HUES6 (cell line): ENCODE data around the gene RAP1GAP.

ENCODE experiments used
- H3K27ac ChIP-seq: 2 replicates; pipeline ENCODE4 v1.7.0; 2013; ENCODE audit warnings: low read depth, mild to moderate bottlenecking, low read length, inconsistent platforms
- H3K27me3 ChIP-seq: 2 replicates; pipeline ENCODE4 v1.6.1; 2013; ENCODE audit warnings: low read length; ENCODE audit not compliant: control insufficient read depth, insufficient read depth
- H3K36me3 ChIP-seq: 2 replicates; pipeline ENCODE4 v1.6.1; 2013; ENCODE audit warnings: low read length; ENCODE audit not compliant: control insufficient read depth, insufficient read depth
- H3K4me1 ChIP-seq: 2 replicates; pipeline ENCODE4 v1.6.1; 2013; ENCODE audit warnings: low read length; ENCODE audit not compliant: control insufficient read depth, insufficient read depth
- H3K4me3 ChIP-seq: 2 replicates; pipeline ENCODE4 v1.5.1; 2013; ENCODE audit warnings: low read depth, low read length
- H3K9ac ChIP-seq: one replicate; pipeline ENCODE4 v1.6.1; 2013; ENCODE audit warnings: mild to moderate bottlenecking, low read length
- H3K9me3 ChIP-seq: 2 replicates; pipeline ENCODE4 v1.6.1; 2013; ENCODE audit warnings: low read depth, low read length; ENCODE audit not compliant: control insufficient read depth, insufficient read depth

RAP1GAP gene

DNA sequence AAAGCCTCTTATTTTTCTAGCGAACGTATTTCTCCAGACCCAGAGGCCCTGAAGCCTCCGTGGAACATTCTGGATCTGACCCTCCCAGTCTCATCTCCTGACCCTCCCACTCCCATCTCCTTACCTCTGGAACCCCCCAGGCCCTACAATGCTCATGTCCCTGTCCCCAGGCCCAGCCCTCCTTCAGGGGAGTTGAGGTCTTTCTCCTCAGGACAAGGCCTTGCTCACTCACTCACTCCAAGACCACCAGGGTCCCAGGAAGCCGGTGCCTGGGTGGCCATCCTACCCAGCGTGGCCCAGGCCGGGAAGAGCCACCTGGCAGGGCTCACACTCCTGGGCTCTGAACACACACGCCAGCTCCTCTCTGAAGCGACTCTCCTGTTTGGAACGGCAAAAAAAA, 91.2 kb downstream of the RAP1GAP start:
- Histone ChIP-seq H3K9me3 (no peaks in the 10 kb centered on the region), H3K4me1 (peaks cover 21% of the 10 kb centered on the region), H3K36me3 (no peaks in the 10 kb centered on the region), H3K27ac (no peak overlapping the region), H3K9ac (no peak overlapping the region), H3K27me3 (no peaks in the 10 kb centered on the region), H3K4me3 (no peak overlapping the region)

DNA sequence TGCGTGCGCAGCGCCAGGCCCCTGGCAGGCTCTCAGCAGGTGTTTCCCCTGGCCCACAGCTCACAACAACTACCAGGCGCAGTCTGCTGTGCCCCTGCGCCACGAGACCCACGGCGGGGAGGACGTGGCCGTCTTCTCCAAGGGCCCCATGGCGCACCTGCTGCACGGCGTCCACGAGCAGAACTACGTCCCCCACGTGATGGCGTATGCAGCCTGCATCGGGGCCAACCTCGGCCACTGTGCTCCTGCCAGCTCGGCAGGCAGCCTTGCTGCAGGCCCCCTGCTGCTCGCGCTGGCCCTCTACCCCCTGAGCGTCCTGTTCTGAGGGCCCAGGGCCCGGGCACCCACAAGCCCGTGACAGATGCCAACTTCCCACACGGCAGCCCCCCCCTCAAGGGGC, 91.8 kb downstream of the RAP1GAP start:
- no peaks in the 10 kb centered on the region; the same call in 1 of the 2 replicates for H3K36me3 ChIP-seq
- H3K27ac ChIP-seq = no peak overlapping the region
- H3K4me1 ChIP-seq = peaks cover 21% of the 10 kb centered on the region
- no peaks in the 10 kb centered on the region for H3K9me3 ChIP-seq
- no peak overlapping the region for H3K9ac ChIP-seq
- H3K4me3 ChIP-seq = no peak overlapping the region
- H3K27me3 ChIP-seq = no peaks in the 10 kb centered on the region

DNA sequence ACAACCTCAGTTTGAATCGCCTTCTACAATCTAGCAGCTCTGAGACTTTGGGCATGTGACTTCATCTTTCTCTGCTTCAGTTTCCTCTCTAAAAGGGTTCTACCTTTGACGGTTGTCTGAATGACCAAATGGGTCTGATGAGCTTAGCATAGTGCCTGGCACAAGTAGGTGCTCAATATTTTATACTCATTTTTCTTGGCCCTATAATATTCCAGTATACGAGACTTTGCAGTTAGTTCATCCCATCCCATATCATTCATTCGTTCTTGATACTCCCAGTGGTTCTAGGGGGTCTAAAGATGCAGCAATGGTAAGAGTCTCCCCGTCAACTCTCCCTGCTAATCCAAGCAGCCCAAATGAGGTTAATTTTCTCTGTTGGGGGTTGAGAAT, 92.4 kb downstream of the RAP1GAP start:
- H3K9me3 ChIP-seq = no peaks in the 10 kb centered on the region
- H3K36me3 ChIP-seq = no peaks in the 10 kb centered on the region; the same call in 1 of the 2 replicates
- H3K27ac ChIP-seq = no peak overlapping the region
- H3K4me3 ChIP-seq = no peak overlapping the region
- H3K4me1 ChIP-seq = peaks cover 21% of the 10 kb centered on the region
- no peak overlapping the region for H3K9ac ChIP-seq
- H3K27me3 ChIP-seq = no peaks in the 10 kb centered on the region

DNA sequence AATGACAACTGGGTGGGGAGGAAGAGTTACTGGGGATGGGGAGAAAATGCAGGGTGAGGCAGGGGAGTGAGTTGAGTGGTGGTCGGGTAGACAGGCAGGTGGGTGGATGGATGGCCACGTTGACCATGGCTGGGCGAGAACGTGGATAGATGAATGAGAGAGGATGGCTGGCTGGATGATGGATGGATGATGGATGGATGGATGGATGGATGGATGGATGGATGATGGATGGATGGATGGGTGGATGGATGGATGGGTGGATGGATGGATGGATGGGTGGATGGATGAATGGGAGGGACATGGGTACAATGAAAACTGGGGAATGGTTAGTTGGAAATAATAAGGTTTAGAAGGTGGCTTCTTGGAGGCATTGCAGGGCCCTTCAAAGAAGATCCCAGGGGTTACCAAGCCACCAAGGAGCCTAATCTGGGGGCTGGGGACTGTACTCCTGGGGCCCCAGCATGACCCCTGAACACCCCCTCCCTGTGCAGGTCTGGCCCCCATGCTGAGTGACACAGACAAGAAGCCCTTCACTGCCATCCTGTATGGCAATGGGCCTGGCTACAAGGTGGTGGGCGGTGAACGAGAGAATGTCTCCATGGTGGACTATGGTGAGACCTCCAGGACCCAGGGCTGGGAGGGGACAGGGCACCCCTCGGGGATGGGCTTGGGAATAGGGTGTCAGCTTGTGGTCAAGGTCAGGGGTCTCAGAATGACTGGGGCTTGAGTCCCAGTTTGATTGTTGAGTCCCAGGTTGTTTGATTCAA, 92.9 kb downstream of the RAP1GAP start:
- Histone ChIP-seq H3K9me3 (no peaks in the 10 kb centered on the region), H3K27ac (no peak overlapping the region), H3K9ac (no peak overlapping the region), H3K27me3 (no peaks in the 10 kb centered on the region), H3K4me1 (peaks cover 21% of the 10 kb centered on the region), H3K4me3 (no peak overlapping the region), H3K36me3 (no peaks in the 10 kb centered on the region; the same call in 1 of the 2 replicates)

DNA sequence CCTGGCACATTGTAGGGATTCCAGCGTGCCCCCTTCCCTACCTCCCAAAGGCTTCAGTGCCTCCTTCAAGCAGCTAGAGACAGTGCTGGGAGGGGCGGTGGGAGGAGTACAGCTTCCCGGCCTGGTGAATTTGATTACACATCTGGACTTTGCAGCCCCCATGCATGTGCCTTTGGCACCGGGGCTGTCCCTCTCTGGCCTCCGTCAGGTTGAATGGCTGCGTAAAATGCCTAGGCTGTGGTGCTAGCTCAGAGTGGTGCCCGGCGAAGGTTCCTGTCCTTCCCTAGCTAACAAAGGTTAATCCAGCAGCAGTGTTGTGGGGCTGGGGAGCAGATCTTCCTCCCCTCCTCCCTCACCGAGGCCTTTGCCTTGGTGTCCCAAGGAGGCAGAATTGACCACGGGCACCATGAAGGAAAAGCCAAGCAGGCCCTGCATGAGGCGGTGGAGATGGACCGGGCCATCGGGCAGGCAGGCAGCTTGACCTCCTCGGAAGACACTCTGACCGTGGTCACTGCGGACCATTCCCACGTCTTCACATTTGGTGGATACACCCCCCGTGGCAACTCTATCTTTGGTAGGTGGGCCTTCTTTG, 93.7 kb downstream of the RAP1GAP start:
- H3K4me3 ChIP-seq = no peak overlapping the region; the same call in 1 of the 2 replicates
- H3K9me3 ChIP-seq = no peaks in the 10 kb centered on the region
- H3K9ac ChIP-seq = no peak overlapping the region
- no peaks in the 10 kb centered on the region for H3K27me3 ChIP-seq
- H3K27ac ChIP-seq = no peak overlapping the region
- peaks cover 21% of the 10 kb centered on the region for H3K4me1 ChIP-seq
- peaks cover 5% of the 10 kb centered on the region; the same call in 1 of the 2 replicates for H3K36me3 ChIP-seq

DNA sequence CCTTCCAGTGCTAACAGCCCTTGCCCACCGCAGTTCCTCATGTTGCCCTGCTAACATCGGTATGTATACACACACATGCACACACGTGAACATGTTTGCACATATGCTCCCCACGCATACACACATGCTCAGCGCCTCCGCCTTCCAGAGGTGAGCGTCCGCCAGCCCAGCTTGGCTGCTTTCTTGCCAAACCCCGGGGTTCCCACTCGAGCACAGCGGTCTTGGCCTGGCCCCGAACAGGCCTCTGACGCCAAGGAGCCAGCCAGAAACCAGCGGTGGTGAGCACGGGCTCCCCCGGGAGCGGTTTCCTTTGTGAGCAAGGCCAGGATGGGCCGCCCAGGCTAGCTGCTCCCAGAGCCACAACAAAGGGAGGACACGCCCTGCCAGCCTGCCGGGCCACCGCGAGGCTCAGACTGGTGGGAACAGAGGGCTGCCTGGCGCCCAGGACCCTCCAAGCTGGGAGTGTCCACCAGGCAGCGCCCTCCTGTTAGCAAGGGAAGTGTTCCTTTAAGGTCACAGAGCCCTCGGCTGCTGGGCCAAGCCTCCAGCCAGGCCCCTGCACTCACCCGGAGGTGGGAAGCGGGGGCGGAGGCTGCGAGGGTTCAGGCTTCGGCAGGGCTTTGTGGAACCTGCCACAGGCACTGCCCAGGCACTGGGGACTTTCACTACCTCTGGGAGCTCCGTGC, 94.5 kb downstream of the RAP1GAP start:
- Histone ChIP-seq H3K27me3 (no peaks in the 10 kb centered on the region), H3K4me1 (peaks cover 21% of the 10 kb centered on the region), H3K9me3 (no peaks in the 10 kb centered on the region), H3K9ac (peak overlapping the region; percentile 60), H3K27ac (peak overlapping the region; percentile 34; the same call in 1 of the 2 replicates), H3K36me3 (peaks cover 5% of the 10 kb centered on the region; the same call in 1 of the 2 replicates), H3K4me3 (peak overlapping the region; percentile 17; the same call in 1 of the 2 replicates)

DNA sequence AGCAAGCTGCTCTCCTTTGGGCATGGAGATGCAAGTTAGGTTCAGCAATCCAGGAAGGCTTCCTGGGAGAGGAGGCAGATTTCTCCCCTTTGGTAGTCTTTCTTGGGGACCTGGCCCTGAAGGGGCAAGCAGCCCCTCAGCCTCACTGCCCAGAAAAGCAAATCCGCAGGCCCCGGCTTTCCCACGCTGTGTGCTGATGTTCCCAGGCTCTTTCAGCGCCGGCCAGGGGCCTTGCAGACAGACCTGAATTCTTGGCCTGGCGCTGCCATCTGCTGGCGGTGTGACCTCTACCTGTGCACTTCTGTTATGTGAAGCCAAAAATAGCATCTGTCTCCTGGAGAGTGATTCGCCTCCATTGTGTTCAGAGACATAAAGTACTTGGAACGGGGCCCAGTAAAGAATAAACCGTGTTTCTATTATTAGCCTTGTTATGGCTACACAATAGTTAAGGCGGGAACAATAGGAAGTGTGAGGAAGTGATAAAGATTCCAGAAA, 95.1 kb downstream of the RAP1GAP start:
- Histone ChIP-seq H3K9ac (peak overlapping the region; percentile 60), H3K4me3 (peak overlapping the region; percentile 17; the same call in 1 of the 2 replicates), H3K9me3 (no peaks in the 10 kb centered on the region), H3K4me1 (peaks cover 21% of the 10 kb centered on the region), H3K27me3 (no peaks in the 10 kb centered on the region), H3K36me3 (peaks cover 5% of the 10 kb centered on the region; the same call in 1 of the 2 replicates), H3K27ac (no peak overlapping the region)

DNA sequence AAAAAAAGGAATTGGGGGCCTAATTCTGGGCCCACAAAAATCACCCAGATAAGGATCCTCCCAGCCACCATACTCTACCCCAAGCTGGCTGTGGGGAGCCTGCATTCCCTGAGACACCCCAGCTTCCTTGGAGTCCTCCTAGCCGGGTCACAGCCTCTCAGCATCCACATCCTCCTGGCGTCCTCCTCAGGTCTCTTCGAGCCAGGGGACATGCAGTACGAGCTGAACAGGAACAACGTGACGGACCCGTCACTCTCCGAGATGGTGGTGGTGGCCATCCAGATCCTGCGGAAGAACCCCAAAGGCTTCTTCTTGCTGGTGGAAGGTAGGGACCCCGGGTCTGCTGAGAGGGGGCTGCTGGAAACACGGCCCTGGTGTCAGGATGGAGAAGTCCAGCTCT, 95.7 kb downstream of the RAP1GAP start:
- H3K9me3 ChIP-seq = no peaks in the 10 kb centered on the region
- no peak overlapping the region for H3K4me3 ChIP-seq
- no peaks in the 10 kb centered on the region for H3K27me3 ChIP-seq
- H3K36me3 ChIP-seq = peaks cover 5% of the 10 kb centered on the region; the same call in 1 of the 2 replicates
- no peak overlapping the region for H3K27ac ChIP-seq
- peaks cover 23% of the 10 kb centered on the region for H3K4me1 ChIP-seq
- no peak overlapping the region for H3K9ac ChIP-seq

DNA sequence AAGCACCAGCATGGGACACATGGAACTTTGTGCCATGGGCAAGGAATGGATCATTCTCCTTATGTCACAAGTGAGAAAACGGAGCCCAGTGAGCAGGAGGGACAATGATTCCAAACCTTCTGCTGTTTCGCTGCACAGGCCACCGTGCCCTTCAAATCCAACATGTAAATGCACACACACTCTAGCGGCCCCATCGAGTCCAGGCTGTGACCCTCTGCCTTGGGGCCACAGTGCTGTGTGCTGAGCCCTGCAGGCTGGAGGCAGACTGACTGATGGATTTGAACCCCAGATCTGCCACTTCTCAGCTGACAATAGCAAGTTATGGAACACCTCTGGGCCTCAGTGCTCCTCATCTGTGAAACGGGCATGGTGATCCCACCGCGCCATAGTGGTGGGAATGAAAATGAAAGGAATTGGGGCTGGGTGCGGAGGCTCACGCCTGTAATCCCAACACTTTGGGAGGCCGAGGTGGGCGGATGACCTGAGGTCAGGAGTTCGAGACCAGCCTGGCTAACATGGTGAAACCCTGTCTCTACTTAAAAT, 96.4 kb downstream of the RAP1GAP start:
- Histone ChIP-seq H3K36me3 (peaks cover 5% of the 10 kb centered on the region; the same call in 1 of the 2 replicates), H3K27ac (no peak overlapping the region), H3K9me3 (no peaks in the 10 kb centered on the region), H3K4me1 (peaks cover 27% of the 10 kb centered on the region), H3K27me3 (no peaks in the 10 kb centered on the region), H3K4me3 (no peak overlapping the region), H3K9ac (no peak overlapping the region)

DNA sequence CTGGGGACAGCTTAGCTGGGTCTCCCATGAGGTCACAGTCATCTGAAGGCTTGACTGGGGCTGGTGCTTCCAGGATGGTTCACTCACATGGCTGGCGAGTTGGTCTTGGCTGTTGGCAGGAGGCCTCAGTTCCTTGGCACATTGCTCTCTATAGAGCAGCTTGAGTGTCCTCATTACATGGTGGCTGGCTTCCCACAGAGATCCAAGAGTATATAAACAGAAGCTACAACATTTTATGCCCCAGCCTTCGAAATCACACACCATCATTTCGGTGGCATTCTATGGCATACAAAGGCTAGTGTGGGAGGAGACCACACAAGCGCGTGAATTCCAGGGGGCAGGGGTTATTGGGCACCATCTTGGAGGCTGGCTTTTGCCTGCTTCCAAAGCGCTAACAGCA, 96.9 kb downstream of the RAP1GAP start:
- Histone ChIP-seq H3K9ac (no peak overlapping the region), H3K27me3 (no peaks in the 10 kb centered on the region), H3K36me3 (peaks cover 5% of the 10 kb centered on the region; the same call in 1 of the 2 replicates), H3K4me3 (no peak overlapping the region), H3K4me1 (peaks cover 27% of the 10 kb centered on the region), H3K27ac (no peak overlapping the region), H3K9me3 (no peaks in the 10 kb centered on the region)
